SHP77 (cell line): ENCODE results near the gene EMID1.

Experiments used
- DNase-seq, 2 experiments: peaks; one replicate each; lab custom pipeline; 2025; lab: John Stamatoyannopoulos, UW

Gene EMID1

DNA sequence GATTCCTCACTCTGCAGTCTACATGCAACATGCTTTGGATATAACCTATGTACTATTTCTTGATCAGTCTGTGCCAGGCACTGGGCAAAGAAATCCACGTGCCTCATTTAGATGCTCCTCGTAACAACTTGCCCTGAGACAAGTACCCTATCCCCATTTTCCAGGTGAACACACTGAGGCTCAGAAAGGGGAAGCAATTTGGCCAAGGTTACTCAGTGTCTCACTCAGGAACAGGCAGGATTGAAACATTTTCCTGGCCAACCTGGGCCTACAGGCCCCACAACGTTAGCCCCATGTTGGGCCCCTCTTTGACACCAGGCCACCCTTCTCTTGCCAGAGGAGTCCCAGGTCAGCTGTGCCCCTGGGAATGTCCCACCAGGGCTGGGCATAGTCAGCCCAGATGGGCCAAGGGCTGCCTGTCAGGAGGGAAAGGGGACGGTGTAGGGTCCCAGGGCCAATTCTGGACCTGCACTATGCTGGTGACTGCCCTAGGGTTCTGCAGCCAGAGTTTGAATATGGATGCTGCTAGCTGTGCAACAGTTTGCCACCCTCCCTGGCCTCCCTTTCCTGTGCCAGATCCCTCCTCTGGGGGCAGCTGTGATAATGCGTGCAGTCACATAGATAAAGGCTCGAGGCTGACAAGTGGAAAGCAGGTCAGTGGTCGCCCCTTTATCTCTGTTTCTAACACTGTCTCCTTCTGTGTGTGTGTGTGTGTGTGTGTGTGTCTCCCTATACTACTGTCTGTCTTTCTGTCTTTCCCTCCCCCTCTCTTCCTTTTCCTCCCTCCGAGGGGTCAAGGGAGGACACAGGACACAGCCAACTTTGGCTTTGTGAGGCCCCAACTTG, 10.4 kb upstream of the EMID1 start:
- DNase-seq = no peak

DNA sequence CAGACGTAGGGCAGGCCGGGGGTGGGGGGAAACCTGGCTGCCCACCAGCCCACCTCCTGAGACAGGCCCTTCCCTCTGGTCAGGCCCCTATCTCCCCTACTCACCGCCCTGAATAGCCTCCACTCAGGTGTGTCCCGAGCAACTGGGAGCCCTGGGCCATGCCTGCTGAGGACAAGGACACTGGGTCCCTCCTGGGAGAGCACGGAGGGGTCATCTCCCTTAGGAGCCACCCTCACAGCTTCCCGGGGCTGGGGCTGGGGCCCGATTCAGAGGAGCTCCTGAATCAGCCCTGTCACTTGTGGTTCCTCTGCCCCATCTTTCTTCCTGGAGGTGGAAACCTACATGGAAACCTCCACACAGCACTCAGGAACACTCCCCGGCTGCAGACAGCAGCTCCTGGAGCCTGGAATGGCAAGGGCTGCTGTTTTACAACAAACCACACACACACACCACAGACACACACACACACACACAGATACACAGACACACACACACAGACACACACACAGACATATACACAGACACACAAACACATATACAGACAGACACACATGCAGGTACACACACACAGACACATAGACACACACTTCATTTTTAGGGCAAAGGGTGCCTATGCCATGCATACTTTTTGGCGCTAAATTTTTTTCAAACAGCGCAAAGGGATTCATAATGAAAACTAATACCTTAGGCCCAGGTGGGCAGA, 9.6 kb upstream of the EMID1 start:
- DNase-seq = no peak

DNA sequence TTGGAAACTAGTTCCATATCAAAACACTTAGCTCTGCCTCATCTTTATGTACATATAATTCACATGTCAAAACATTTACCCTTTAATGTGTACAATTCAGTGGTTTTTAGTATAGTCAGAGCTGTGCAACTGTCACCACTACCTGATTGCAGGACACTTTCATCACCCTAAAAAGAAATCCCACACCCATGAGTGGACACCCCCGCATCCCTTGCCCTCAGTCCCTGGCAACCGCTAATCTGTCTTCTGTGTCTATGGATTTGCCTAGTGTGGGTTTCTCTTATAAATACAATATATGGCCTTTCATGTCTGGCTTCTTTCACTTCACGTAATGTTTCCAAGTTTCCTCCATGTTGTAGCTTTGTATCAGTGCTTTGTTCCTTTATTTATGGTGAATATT, 8.6 kb upstream of the EMID1 start:
- DNase-seq = no peak

DNA sequence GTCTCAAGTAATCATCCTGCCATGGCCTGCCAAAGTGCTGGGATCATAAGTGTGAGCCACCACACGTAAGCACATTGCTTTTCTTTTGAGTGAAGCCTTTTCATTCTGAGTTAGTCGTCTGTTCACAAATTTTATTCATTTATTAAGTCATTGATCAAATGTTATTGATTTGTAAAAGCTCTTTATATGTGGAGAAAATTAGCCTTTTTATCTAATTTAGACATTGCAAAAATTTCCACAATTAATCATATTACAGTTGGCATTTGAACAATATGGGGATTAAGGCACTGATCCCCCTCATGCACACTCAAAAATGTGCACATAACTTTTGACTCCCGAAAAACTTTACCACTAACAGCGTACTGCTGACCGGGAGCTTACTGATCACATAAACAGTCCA, 7.5 kb upstream of the EMID1 start:
- DNase-seq = no peak

DNA sequence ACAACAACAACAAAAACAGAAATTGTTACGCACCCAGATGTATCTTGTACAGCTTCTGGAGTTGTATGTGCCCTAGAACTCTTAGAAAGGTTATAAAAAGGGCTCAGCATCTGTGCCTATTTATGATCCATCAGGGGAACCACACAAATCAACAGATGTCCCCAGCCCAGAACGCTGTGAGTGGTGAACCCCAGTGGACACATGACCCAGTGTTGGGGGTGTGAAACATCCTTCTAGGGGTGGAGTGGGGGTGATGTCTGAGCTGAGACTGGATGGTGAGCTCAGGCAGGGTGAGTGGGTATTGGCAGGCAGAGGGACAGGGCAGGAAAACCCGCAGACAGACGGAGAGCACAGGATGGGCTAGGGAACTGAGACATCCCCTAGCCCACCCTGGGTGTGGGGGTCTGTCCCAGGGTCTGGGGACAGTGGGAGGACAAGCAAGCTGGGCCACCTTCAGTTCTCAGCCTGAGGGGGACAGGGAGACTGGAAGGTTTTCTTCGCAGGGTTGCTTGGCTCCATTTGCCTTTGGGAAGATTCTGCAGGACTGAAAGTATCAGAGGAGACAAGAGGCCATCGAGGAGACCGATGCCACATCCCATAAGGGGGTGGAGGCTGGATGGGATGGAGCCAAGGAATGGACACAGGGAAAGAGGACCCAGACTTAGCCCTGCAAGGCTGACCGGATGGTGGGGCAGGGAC, 5.8 kb upstream of the EMID1 start:
- DNase-seq = no peak

DNA sequence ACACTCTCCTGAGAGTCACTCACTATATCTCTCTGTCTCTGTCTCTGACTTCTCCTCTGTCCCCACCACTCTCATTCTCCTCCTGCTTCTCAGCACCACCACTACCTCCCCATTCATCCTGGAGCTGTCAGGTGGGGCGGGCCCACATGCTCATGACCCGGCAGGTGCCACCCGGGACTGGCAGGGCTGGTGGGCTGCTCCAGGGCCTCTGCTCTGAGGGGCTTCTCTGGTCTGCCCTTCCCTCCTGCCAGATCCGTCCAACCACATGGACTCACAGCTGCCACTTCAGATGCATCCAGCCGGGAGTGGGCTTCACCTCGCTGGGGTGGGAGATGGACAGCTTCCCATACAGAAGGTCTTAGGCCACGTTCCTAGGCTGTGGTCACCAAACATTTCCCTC, 4.8 kb upstream of the EMID1 start:
- DNase-seq = no peak

DNA sequence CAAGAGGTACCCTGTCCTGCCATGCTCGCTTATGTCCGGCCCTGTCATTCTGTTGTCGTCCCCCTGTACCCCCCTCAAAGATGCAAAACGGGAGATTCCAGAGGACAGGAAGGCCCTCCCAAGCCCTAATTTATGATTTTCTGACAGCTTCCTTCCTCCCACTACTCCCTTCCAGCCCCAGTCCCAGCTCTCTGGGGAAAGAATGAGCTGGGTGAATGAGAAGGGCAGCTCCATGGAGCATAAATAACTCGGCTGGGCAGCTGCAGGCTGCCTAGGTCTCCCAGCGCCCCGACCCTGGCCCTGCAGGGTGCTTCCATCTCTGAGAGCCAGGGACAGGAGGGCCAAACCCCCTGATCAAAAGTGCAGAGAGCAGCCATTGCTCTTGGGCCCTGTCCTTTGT, 3.9 kb upstream of the EMID1 start:
- DNase-seq = no peak

DNA sequence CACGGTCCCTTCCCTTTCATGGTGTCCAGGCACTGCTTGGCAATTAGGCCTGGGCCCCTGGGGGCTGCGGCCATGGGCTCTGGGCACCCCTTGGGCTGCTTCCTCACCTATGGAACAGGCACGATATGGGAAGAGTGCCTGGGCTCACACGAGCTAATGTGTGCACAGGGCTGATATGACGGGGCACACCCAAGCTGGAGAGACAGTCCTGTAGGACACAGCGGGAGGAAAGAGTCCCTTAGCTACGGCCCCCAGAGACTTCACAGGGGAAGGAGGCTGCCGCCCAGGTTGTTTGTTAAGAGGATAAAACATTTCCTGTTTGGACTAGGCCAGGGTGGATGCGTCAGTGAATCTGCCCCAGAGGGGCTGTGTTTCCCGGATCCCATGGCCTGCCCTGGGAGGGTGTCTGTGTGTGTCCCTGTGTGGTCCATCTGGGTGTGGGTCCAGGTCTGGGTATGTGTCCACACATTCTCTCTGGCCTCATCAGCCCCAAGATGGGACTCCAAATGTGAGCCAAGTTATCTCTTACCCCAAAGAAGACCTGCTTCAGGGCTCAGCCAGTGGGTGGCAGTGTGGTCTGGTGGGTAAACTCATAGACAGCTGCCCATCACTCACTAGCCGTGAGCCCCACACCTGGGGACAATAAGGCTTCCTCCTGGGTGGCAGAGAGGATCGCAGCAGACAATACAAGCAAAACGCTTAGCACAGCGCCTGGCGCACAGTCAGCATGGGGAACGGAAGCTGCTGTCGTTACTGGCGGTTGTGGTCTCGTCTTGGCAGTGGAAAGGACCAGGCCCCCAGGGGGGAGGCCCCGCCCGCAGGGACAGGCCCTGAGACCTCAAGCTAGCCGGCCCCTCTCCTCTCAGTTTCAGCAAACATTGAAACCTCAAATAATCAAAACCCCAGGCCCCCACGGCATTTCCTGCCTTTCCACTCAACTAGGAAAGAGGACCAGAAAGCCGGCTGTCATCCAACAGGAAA, 3.2 kb upstream of the EMID1 start:
- DNase-seq = peak; percentile 55 to 72

DNA sequence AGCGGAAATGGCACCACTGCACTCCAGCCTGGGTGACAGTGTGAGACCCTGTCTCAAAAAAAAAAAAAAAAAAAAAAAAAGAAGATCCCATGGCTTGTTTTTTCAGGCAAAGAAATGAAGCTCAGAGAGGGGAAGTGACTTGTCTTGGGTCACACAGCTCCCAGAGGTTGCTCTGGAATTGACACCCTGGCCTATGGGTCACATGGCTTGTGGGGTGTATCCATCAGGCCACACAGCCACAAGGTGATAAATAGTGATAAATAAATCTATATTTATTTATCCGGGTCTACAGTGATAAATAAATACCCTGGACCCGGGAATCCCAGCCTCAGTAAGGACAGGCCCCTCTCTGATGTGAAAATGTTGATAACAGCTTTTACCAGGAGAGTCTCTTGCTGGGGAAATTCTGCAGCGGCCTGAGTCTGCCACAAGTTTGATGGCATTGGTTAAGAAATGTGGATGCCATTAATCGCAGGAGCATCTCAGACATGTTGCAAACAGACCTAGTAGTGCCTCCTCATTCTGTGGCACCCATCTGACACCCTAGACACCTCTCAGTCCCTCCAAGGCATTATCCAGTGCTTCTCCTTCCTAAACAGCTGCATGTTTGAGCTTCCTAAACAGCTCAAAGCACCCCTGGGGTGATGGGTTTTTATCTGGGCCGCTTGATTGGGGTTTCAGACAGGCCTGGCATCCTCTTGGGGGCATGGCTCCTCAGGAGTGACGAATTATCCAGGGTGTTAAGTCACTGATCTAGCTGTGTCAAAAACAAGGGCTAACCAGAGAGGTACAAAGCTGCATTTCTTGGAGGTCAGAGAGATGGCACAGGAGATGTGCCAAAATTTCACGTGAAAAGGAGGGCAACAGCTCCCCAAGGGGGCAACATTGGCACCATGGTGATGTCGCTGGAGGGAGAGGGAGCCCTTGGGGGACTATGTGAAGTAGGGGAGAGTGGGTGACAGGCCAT, 1.9 kb upstream of the EMID1 start:
- no peak for DNase-seq

DNA sequence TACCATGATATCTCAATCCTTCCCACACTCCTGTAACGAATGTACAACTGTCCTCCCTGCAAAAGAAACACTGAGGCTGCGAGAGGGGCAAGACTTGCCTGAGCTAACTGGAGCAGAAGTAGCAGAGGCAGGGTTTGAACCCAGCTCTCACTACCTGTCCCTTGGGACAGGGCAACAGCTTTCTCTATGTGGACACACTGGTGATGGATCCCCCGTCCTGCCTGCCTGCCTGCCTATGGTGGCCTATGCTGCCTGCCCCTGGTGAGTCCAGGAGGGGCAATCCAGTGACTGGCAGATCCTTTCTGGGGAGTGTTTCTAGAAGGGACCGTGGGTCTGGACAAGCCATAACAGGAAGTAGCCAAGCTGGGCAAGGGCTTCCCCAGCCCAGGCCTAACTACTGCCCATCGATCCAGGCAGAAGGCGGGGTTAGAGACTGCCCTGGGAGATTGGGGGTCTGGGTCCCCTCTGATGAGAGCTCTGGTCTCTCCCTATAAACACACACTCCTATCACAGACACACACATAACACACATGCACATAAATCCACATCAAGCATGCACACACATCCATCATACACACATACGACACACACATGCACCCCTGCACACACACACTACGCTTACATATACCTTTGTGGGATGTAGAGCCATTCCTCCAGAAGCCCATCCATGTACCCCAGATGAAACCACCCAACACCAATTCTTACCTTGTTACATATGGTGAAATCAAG, 1.1 kb upstream of the EMID1 start:
- no peak for DNase-seq

DNA sequence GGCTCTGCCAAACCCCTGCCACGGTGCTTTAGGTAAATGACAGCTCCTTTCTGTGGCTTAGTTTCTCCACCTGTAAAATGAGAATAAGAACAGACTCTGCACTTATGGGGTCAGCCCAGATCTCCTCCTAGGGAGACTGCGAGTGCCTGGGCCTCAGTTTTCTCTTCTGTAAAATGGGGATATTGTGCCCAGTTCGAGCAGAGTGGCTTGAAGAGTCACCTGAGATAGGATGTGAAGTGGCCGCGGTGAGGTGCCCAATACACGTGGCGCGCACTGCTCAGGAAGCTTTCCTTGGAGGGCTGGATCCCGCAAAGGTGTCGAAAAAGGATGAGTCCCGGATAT, 473 bp upstream of the EMID1 start:
- DNase-seq = no peak

DNA sequence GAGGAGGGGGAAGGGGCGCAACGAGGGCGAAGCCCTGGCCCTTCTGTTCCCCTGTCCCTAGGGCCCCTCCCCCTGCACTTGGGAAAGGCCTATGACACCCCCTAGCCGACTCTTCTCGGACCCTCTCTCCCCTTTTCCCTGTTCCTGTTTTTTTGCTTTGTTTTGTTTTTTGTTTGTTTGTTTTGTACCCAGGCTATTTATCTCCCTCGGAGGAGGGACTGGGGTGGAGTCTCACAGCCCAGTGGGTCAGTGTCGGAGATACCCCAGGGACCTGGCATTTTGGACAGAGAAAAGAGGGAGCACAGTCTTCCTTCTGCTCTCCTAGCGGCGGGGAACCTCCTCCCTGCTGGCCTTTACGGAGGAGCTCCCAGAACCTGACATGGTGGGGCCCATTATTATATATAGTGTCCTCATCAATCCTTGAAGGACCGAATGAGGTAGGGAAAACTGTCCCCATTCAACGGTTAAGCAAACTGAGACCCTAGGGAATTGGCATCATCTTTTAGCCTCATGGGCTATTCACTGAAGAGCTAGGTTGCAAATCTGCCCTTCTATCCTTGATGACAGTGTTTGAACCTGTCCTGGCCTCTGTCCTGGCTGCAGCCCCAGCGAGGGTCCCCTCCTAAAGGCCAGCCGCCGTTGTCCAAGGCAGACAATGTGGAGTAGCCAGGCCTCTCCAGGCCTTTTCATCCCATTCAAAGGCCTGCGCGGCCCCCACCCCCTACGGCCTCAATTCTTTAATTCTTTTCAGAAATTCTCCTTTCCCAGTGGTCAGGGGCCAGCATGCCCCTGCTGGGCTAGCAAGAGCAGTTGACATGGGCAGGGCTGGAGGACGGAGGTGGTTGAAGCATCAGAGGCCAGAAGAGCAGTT, 911 bp downstream of the EMID1 start:
- DNase-seq = no peak

DNA sequence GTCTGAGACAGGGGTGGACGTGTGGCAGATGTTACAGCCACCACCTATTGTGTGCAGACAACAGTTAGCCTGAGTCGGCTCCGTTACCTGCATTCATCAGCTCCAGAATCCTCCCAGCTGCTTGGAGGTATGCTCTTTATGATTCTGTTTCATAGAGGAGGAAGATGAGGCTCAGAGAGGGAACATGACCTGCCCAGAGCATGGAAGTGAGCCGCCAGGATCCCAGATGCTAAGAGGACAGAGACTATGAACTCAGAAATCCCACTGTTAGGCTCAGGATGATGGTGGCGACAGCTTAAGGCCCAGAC, 1.5 kb downstream of the EMID1 start:
- DNase-seq = no peak

DNA sequence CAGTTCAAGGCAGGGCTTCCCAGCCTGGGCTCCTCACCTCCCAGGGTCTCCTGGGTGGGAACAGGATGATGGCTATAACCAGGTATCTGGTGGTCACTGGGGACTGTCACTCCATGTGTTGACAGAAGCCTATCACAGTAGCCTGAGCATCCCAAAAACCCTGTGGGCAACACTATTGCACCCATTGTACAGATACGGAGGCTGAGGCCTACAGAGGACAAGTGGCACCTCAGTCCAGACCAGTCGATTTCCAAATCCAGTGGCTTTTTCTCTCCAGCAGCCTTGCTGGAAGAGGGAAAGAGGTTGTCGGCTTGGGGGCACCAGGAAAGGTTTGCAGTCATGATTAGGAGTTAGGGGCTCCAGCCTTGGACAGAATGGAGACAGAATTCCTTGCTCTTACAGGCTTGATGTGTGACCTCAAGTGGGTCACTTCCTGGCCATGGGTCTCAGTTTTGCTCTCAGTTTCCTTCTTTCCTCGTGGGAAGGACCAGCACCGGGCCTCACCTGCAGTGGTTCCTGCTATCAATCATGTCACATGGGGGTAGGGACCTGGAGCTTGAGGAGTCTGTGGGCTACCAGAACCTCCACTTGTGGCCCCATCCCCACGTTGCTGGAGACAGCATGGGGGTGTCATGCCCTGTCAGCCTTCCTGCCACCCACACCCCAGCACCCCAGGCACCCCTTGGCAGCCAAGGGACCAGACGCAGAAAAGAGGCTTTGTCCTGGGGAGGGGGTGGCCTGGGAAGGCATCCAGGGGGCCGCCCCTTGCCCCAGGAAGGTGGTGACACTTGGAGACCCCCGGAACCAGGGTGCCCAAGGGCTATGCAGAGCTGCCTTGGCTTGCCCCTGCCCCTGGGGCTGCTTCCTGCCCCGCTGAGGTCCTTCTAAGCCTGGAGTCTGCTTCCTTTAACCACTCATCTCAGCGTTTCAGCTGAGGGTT, 2.1 kb downstream of the EMID1 start:
- no peak for DNase-seq

DNA sequence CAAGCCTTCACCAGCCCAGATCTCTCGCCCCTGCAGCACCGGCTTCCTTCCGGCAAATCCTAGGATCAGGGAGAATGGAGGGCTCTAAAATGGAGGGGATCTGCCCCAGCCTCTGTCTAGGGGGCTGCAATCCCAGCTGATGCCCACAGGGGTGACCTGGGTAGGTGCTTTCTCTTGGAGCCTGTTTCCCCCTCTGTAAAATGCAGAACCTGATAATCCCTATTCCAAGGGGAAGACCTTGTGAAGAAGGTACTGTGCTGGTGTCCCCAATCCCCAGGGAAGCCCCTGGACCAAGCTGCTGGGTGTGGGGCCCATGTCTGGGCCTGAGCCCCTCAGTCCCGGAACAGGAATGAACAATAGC, 2.8 kb downstream of the EMID1 start:
- DNase-seq = no peak

DNA sequence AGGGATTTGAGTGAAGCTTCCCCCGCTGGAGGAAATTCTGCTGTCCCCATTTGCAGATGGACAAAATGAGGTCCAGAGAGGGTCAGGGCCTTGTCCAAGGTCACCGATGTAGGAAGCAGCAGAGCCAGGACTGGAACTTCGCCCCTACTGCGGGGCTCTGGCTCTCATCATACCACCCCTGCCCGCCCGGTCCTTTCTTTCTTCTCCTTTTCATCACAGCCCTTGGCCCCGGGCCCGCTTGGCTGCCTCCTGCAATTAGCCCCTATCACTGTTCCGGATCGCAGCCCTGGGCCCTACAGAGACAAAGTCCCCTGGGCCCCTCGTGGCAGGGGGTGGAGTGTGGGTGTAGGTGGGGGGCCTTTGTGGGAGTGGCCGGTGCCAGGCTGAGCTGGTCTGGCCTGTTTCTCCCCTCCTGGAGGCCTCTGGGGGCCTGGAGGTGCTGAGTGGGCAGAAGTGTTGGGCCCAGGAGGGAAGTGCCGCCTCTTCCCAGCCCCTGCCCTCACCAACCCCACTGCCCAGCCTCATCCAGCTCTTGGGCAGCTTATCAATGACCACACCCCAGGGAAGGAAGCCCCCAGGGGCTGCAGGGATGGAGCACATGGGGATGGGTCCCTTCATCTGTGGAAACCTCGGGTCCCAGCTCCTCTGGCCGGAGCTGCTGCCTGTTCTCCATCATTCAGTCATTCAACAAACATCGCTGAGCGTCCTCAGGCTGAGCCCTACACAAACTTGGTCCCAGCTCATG, 3.4 kb downstream of the EMID1 start:
- DNase-seq = no peak

DNA sequence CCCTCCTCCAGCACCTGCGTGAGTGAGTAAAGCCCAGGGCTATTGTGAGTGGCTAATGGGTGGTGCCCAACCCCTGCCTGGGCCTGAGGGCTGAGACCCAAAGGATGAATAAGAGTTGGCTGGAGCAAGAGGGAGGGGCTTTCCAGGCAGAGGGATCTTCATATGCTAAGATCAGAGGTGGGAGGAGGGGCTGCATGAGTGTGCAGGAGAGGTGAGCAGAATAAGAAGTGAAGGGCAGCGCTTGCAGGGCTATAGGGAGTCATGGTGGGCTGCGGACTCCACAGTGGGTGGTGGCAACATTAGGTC, 3.9 kb downstream of the EMID1 start:
- DNase-seq = no peak

DNA sequence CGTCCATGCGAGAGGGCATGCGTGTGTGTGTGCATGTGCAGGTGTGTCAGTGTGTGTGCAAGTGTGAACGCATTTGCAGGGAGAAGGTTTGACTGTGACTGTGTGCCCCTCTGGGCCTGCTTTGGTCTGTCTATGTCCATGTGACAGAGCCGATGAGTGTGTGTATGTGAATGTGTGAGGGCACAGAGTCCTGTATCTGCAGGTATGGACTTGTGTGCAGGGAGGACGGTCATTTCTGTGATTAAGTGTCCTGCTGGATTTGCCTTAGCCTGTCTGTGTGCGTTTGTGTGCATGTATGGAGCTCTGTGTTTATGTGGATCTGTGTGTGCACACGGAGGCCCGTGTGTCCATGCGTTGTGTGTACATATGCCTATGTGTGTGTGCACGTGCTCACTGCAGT, 5.4 kb downstream of the EMID1 start:
- DNase-seq = no peak
